ENCODE results near the gene TMEM179B. TPM values are rescaled to one million over a fixed set of nuclear protein-coding genes. Genes with fewer than 3 reads are reported as not detected.
"Not testable (repeated sequence)": the region's sequence is repeated elsewhere in the genome, so short reads cannot be mapped to it uniquely, and the experiment has no call there.

The TMEM179B gene
- 83.6 and 95.0 TPM in 2 replicates for total RNA-seq (2014; rRNA removed; shearing (Covaris generic))
- polyA plus RNA-seq (2015; cell fraction: cytosol; rRNA removed): 106 and 151 TPM in 2 replicates
- 37.7 and 43.5 TPM in 2 replicates for polyA plus RNA-seq (2015; cell fraction: nucleus; rRNA removed)

- in situ Hi-C loops (cut with HindIII; ENCODE audit: low pct_unique_long_range_greater_than_20kb, low sequenced_read_pairs): no loop called here
- peak; percentile 94 for DNase-seq (ENCODE audit: low read depth, low spot score)
These were observed at the start of gene TMEM179B for GRCh38 chr11:62787005-62787759. TSS of gene TMEM179B (plus strand) at chr11:62787402. CDS start at chr11:62787432, 30 bp downstream.

GRCh38 chr11:62747475-62748160, 39.6 kb upstream of the TMEM179B start:
- in situ Hi-C loops (cut with HindIII; ENCODE audit: low pct_unique_long_range_greater_than_20kb, low sequenced_read_pairs): no loop called here
- peak; percentile 82 for DNase-seq (ENCODE audit: low read depth, low spot score)

GRCh38 chr11:62749931-62750330, 37.3 kb upstream of the TMEM179B start:
- DNase-seq (ENCODE audit: low read depth, low spot score); in situ Hi-C loops (cut with HindIII; ENCODE audit: low pct_unique_long_range_greater_than_20kb, low sequenced_read_pairs): not testable (repeated sequence)

GRCh38 chr11:62752177-62752785, 34.9 kb upstream of the TMEM179B start:
- no peak for DNase-seq (ENCODE audit: low read depth, low spot score)
- in situ Hi-C loops (cut with HindIII; ENCODE audit: low pct_unique_long_range_greater_than_20kb, low sequenced_read_pairs): no loop called here

- in situ Hi-C loops (cut with HindIII; ENCODE audit: low pct_unique_long_range_greater_than_20kb, low sequenced_read_pairs): no loop called here
- DNase-seq (ENCODE audit: low read depth, low spot score): no peak
These were observed 34.0 kb upstream of the TMEM179B start for GRCh38 chr11:62752994-62753735.

GRCh38 chr11:62753736-62754603, 33.2 kb upstream of the TMEM179B start, which contains the start of gene ZBTB3:
TSS of gene ZBTB3 (minus strand) at chr11:62754160. CDS start at chr11:62753664, 496 bp downstream.
- peak; percentile 98 for DNase-seq (ENCODE audit: low read depth, low spot score)
- in situ Hi-C loops (cut with HindIII; ENCODE audit: low pct_unique_long_range_greater_than_20kb, low sequenced_read_pairs): no loop called here

- in situ Hi-C loops (cut with HindIII; ENCODE audit: low pct_unique_long_range_greater_than_20kb, low sequenced_read_pairs): no loop called here
These were observed 32.1 kb upstream of the TMEM179B start for GRCh38 chr11:62755086-62755615.

GRCh38 chr11:62757846-62758788, 29.1 kb upstream of the TMEM179B start:
- DNase-seq (ENCODE audit: low read depth, low spot score): no peak
- in situ Hi-C loops (cut with HindIII; ENCODE audit: low pct_unique_long_range_greater_than_20kb, low sequenced_read_pairs): no loop called here

More at GRCh38 chr11:62755086-62755615, 32.1 kb upstream of the TMEM179B start:
- DNase-seq (ENCODE audit: low read depth, low spot score): no peak

- DNase-seq (ENCODE audit: low read depth, low spot score); in situ Hi-C loops (cut with HindIII; ENCODE audit: low pct_unique_long_range_greater_than_20kb, low sequenced_read_pairs): not testable (repeated sequence)
These were observed 26.4 kb upstream of the TMEM179B start for GRCh38 chr11:62760867-62761227.

- no peak for DNase-seq (ENCODE audit: low read depth, low spot score)
- in situ Hi-C loops (cut with HindIII; ENCODE audit: low pct_unique_long_range_greater_than_20kb, low sequenced_read_pairs): no loop called here
These were observed 16.4 kb upstream of the TMEM179B start for GRCh38 chr11:62770778-62771143.

GRCh38 chr11:62771144-62772021, 15.8 kb upstream of the TMEM179B start, which contains the start of gene TAF6L:
TSS of gene TAF6L (plus strand) at chr11:62771396. CDS start at chr11:62775784, 4,388 bp downstream.
- in situ Hi-C loops (cut with HindIII; ENCODE audit: low pct_unique_long_range_greater_than_20kb, low sequenced_read_pairs): no loop called here
- peak; percentile 96 for DNase-seq (ENCODE audit: low read depth, low spot score)

- in situ Hi-C loops (cut with HindIII; ENCODE audit: low pct_unique_long_range_greater_than_20kb, low sequenced_read_pairs): no loop called here
- DNase-seq (ENCODE audit: low read depth, low spot score): no peak
These were observed 12.8 kb upstream of the TMEM179B start for GRCh38 chr11:62774407-62774806.

- in situ Hi-C loops (cut with HindIII; ENCODE audit: low pct_unique_long_range_greater_than_20kb, low sequenced_read_pairs): no loop called here
- DNase-seq (ENCODE audit: low read depth, low spot score): no peak
These were observed 11.6 kb upstream of the TMEM179B start for GRCh38 chr11:62775646-62776045.

- in situ Hi-C loops (cut with HindIII; ENCODE audit: low pct_unique_long_range_greater_than_20kb, low sequenced_read_pairs): no loop called here
- DNase-seq (ENCODE audit: low read depth, low spot score): no peak
These were observed 9.8 kb upstream of the TMEM179B start for GRCh38 chr11:62777389-62777788.

- no peak for DNase-seq (ENCODE audit: low read depth, low spot score)
- in situ Hi-C loops (cut with HindIII; ENCODE audit: low pct_unique_long_range_greater_than_20kb, low sequenced_read_pairs): no loop called here
These were observed 8.8 kb upstream of the TMEM179B start for GRCh38 chr11:62778441-62778840.

Data from SK-MEL-5 (cell line).